C4-2B (cell line): Measurements from ENCODE around the gene FAM227B.

Source experiments
- CTCF ChIP-seq: fragments of 450-650 bp; conservative IDR thresholded peaks from 2 replicates; pipeline ENCODE4 v1.5.1; 2017; ENCODE audit warnings: mild to moderate bottlenecking
- ZFX ChIP-seq: fragments of 450-650 bp; IDR thresholded peaks from 2 replicates; pipeline ENCODE4 v1.6.1; 2017

DNA sequence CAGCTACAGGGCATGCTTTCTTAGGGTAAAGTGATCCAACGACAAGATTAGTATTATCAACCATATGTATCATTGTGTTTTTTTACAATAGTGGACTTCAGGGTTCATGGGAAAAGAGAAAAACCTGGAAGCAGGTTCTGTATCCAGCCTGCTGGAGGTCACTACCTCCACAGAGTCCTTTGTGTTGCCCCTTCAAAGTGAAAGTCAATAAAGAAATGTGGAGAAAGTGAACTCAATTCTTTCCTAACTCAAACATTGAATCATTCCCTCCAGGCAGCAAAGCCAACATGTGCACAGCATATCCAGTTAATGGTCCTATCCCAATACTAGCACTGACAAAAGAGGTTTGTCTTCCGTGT is 152.2 kb downstream of the FAM227B start:
- TF ChIP-seq CTCF (no peak), ZFX (no peak)
